ENCODE measurements around the gene RASL11B.

RASL11B gene

GRCh38 chr4:52873861-52874343, 11.8 kb downstream of the RASL11B start:
- no peak for DNase-seq (ENCODE audit: low spot score)

- no peak for DNase-seq (ENCODE audit: low spot score)
These were observed 12.8 kb downstream of the RASL11B start for GRCh38 chr4:52874948-52875347.

GRCh38 chr4:52876069-52876468, 14.0 kb downstream of the RASL11B start:
- DNase-seq (ENCODE audit: low spot score): no peak

- DNase-seq (ENCODE audit: low spot score): no peak
These were observed 14.9 kb downstream of the RASL11B start for GRCh38 chr4:52877036-52877435.

- no peak for DNase-seq (ENCODE audit: low spot score)
These were observed 15.6 kb downstream of the RASL11B start for GRCh38 chr4:52877694-52878093.

- no peak for DNase-seq (ENCODE audit: low spot score)
These were observed 17.4 kb downstream of the RASL11B start for GRCh38 chr4:52879471-52879870.

GRCh38 chr4:52880994-52881393, 18.9 kb downstream of the RASL11B start:
- DNase-seq (ENCODE audit: low spot score): no peak

- no peak for DNase-seq (ENCODE audit: low spot score)
These were observed 21.1 kb downstream of the RASL11B start for GRCh38 chr4:52883183-52883621.

- no peak for DNase-seq (ENCODE audit: low spot score)
These were observed 21.9 kb downstream of the RASL11B start for GRCh38 chr4:52883707-52884669.

- DNase-seq (ENCODE audit: low spot score): no peak
These were observed 22.9 kb downstream of the RASL11B start for GRCh38 chr4:52884994-52885393.

- no peak for DNase-seq (ENCODE audit: low spot score)
These were observed 27.2 kb downstream of the RASL11B start for GRCh38 chr4:52889354-52889753.

- no peak for DNase-seq (ENCODE audit: low spot score)
These were observed 27.8 kb downstream of the RASL11B start for GRCh38 chr4:52889778-52890520.

- no peak for DNase-seq (ENCODE audit: low spot score)
These were observed 28.3 kb downstream of the RASL11B start for GRCh38 chr4:52890521-52890791.

GRCh38 chr4:52891743-52892142, 29.6 kb downstream of the RASL11B start:
- DNase-seq (ENCODE audit: low spot score): no peak

GRCh38 chr4:52892880-52893279, 30.8 kb downstream of the RASL11B start:
- DNase-seq (ENCODE audit: low spot score): no peak

- no peak for DNase-seq (ENCODE audit: low spot score)
These were observed 32.3 kb downstream of the RASL11B start for GRCh38 chr4:52894443-52894842.

GRCh38 chr4:52903273-52903672, 41.2 kb downstream of the RASL11B start:
- no peak for DNase-seq (ENCODE audit: low spot score)

- no peak for DNase-seq (ENCODE audit: low spot score)
These were observed 42.3 kb downstream of the RASL11B start for GRCh38 chr4:52904421-52904820.

GRCh38 chr4:52907510-52907909, 45.4 kb downstream of the RASL11B start:
- no peak for DNase-seq (ENCODE audit: low spot score)

GRCh38 chr4:52910115-52910514, 48.0 kb downstream of the RASL11B start:
- DNase-seq (ENCODE audit: low spot score): no peak

- DNase-seq (ENCODE audit: low spot score): peak; percentile 47
These were observed 49.7 kb downstream of the RASL11B start for GRCh38 chr4:52911684-52912294.

- no peak for DNase-seq (ENCODE audit: low spot score)
These were observed 50.5 kb downstream of the RASL11B start for GRCh38 chr4:52912608-52913007.

Measured in hematopoietic multipotent progenitor cell treated with erythropoietin and hydrocortisone succinate and interleukin-3 and kit ligand, for 17 days (in vitro differentiated cells).